HG02623 (cell line): ENCODE results near the gene CUEDC1.

Experiments
- ATAC-seq: cut with Tn5 transposase; IDR thresholded peaks from one replicate; pipeline ENCODE4 v1.9.1; 2021; ENCODE audit warnings: moderate library complexity; ENCODE audit not compliant: unreplicated experiment

Gene CUEDC1

GRCh38 chr17:57868007-57868909 lies 87.0 kb downstream of the CUEDC1 start:
- ATAC-seq: no peak

GRCh38 chr17:57867126-57867525 lies 88.1 kb downstream of the CUEDC1 start:
- ATAC-seq: no peak

- ATAC-seq: no peak
Measured at GRCh38 chr17:57866723-57867122, 88.5 kb downstream of the CUEDC1 start.

- no peak for ATAC-seq
Measured at GRCh38 chr17:57866319-57866718, 88.9 kb downstream of the CUEDC1 start.

- no peak for ATAC-seq
Measured at GRCh38 chr17:57864273-57864672, 90.9 kb downstream of the CUEDC1 start.

- no peak for ATAC-seq
Measured at GRCh38 chr17:57862694-57863667, 92.2 kb downstream of the CUEDC1 start.

- no peak for ATAC-seq
Measured at GRCh38 chr17:57861790-57862693, 93.2 kb downstream of the CUEDC1 start.

GRCh38 chr17:57861000-57861789 lies 94.0 kb downstream of the CUEDC1 start:
- ATAC-seq: no peak

GRCh38 chr17:57860414-57860999 lies 94.7 kb downstream of the CUEDC1 start:
- no peak for ATAC-seq

- ATAC-seq: no peak
Measured at GRCh38 chr17:57859601-57860413, 95.4 kb downstream of the CUEDC1 start.

GRCh38 chr17:57858838-57859237 lies 96.4 kb downstream of the CUEDC1 start:
- ATAC-seq: no peak

- no peak for ATAC-seq
Measured at GRCh38 chr17:57856792-57857620, 98.2 kb downstream of the CUEDC1 start.

- no peak for ATAC-seq
Measured at GRCh38 chr17:57855391-57856035, 99.7 kb downstream of the CUEDC1 start.

GRCh38 chr17:57853695-57854094 lies 101.5 kb downstream of the CUEDC1 start:
- no peak for ATAC-seq

GRCh38 chr17:57852955-57853328 lies 102.3 kb downstream of the CUEDC1 start:
- ATAC-seq: no peak

- ATAC-seq: no peak
Measured at GRCh38 chr17:57852092-57852954, 102.9 kb downstream of the CUEDC1 start.
